HCT116 (cell line): Measurements from ENCODE around the gene HIVEP1. TPM values are rescaled to one million over a fixed set of nuclear protein-coding genes. Genes with fewer than 3 reads are reported as not detected.

ENCODE experiments used
- ATAC-seq: fragments of 200-7000 bp; cut with Tn5 transposase; 2 replicates; pipeline ENCODE4 v1.9.1; 2020; ENCODE audit warnings: mild to moderate bottlenecking, moderate library complexity
- BruUV-seq: library from RNA; stranded (reverse); fragments of 400-500 nt; replicated peaks from 2 replicates; lab custom pipeline; 2021; lab: Mats Ljungman, UMichigan
- CTCF ChIA-PET: fragments of 300-600 bp; sonication (Branson Sonifier 250); formaldehyde crosslinking; loops from one replicate; lab custom pipeline; 2021; ENCODE audit warnings: antibody characterized with exemption; lab: Charles Lee
- POLR2A ChIA-PET: fragments of 300-600, 350-600 bp; sonication (Branson Sonifier 250); formaldehyde crosslinking; loops from one replicate; lab custom pipeline; 2021; ENCODE audit warnings: antibody characterized with exemption; lab: Charles Lee
- RAD21 ChIA-PET, 2 experiments: fragments of 300-600 bp; sonication (Branson Sonifier 250); formaldehyde crosslinking; loops; one replicate each; lab custom pipeline; 2023; ENCODE audit warnings: low total read pairs in 2 of 2; ENCODE audit not compliant: uncharacterized antibody in 2 of 2, unreplicated experiment in 2 of 2, low non-redundant PET in 1 of 2; lab: Charles Lee
- DNase-seq: peaks from one replicate; pipeline ENCODE4 v3.0.0-alpha.2; 2010; ENCODE audit warnings: low read depth, low spot score
- H2AFZ ChIP-seq: fragments of 200-600 bp; shearing (Covaris generic), sonication (generic); 2 replicates; pipeline ENCODE4 v1.6.1; 2017; ENCODE audit warnings: low read depth, mixed run types, mixed read lengths, antibody characterized with exemption, low read length; ENCODE audit not compliant: poor library complexity, severe bottlenecking
- H3K27ac ChIP-seq: 2 replicates; pipeline ENCODE4 v1.5.1; 2012; ENCODE audit warnings: low read depth, low read length
- H3K27me3 ChIP-seq: fragments of 200-600 bp; sonication (generic); 2 replicates; pipeline ENCODE4 v1.6.1; 2016; ENCODE audit warnings: mixed run types, low read length, mixed read lengths; ENCODE audit not compliant: insufficient read depth
- H3K36me3 ChIP-seq, 2 experiments: fragments of 200-500 bp in 1 of 2; fragments of 200-600 bp in 1 of 2; sonication (Bioruptor generic) in 1 of 2; sonication (generic) in 1 of 2; 2 replicates each; pipeline versions ENCODE4 v1.5.1 to v1.6.1; 2014 to 2016; ENCODE audit warnings: low read length in 2 of 2, inconsistent platforms in 1 of 2, mixed read lengths in 1 of 2, mixed run types in 1 of 2; ENCODE audit not compliant: insufficient read depth in 2 of 2, control insufficient read depth in 1 of 2
- H3K4me1 ChIP-seq, 2 experiments: fragments of 200-600 bp in 1 of 2; sonication (generic) in 1 of 2; 2 replicates each; pipeline versions ENCODE4 v1.5.1 to v1.6.1; 2012 to 2017; ENCODE audit warnings: low read length in 2 of 2, inconsistent platforms in 1 of 2, mild to moderate bottlenecking in 1 of 2, mixed read lengths in 1 of 2, mixed run types in 1 of 2, moderate library complexity in 1 of 2; ENCODE audit not compliant: insufficient read depth in 2 of 2, control insufficient read depth in 1 of 2
- H3K4me2 ChIP-seq: fragments of 200-600 bp; sonication (generic); 2 replicates; pipeline ENCODE4 v1.6.1; 2017; ENCODE audit warnings: mixed run types, low read length, mixed read lengths
- H3K4me3 ChIP-seq, 2 experiments: fragments of 200-600 bp in 1 of 2; sonication (generic) in 1 of 2; replicated peaks in 1 of 2; 2 replicates each; pipeline ENCODE4 v1.5.1; 2011 to 2016; ENCODE audit warnings: low read length in 2 of 2, control low read depth in 1 of 2, low read depth in 1 of 2, mild to moderate bottlenecking in 1 of 2, mixed read lengths in 1 of 2, mixed run types in 1 of 2
- H3K79me2 ChIP-seq: fragments of 200-600 bp; sonication (generic); 2 replicates; pipeline ENCODE4 v1.6.1; 2017; ENCODE audit warnings: mild to moderate bottlenecking, mixed run types, low read length, moderate library complexity, mixed read lengths; ENCODE audit not compliant: insufficient read depth
- H3K9ac ChIP-seq: fragments of 200-600 bp; sonication (generic); 2 replicates; pipeline ENCODE4 v1.6.1; 2016; ENCODE audit warnings: low read length, mixed read lengths
- H3K9me2 ChIP-seq: fragments of 200-600 bp; sonication (generic), shearing (Covaris generic); 2 replicates; pipeline ENCODE4 v1.6.1; 2017; ENCODE audit warnings: mixed run types, mild to moderate bottlenecking, moderate library complexity; ENCODE audit not compliant: insufficient read depth
- H3K9me3 ChIP-seq, 2 experiments: fragments of 200-500 bp in 1 of 2; fragments of 200-600 bp in 1 of 2; sonication (Bioruptor generic) in 1 of 2; sonication (generic) in 1 of 2; 2 replicates each; pipeline ENCODE4 v1.6.1; 2014 to 2017; ENCODE audit warnings: low read length in 2 of 2, mixed read lengths in 2 of 2, inconsistent platforms in 1 of 2, low read depth in 1 of 2, mild to moderate bottlenecking in 1 of 2, mixed run types in 1 of 2, moderate library complexity in 1 of 2; ENCODE audit not compliant: control insufficient read depth in 1 of 2, insufficient read depth in 1 of 2
- H4K20me1 ChIP-seq: fragments of 200-600 bp; sonication (generic), shearing (Covaris generic); 2 replicates; pipeline ENCODE4 v1.6.1; 2017; ENCODE audit warnings: mixed run types, mild to moderate bottlenecking, moderate library complexity; ENCODE audit not compliant: insufficient read depth
- EGR1 ChIP-seq: IDR thresholded peaks from 2 replicates; pipeline ENCODE4 v1.6.1; 2012; ENCODE audit warnings: low read depth
- ELF1 ChIP-seq: IDR thresholded peaks from 2 replicates; pipeline ENCODE4 v1.6.1; 2012; ENCODE audit warnings: low read depth, borderline replicate concordance
- EZH2phosphoT487 ChIP-seq: fragments of 200-600 bp; IDR thresholded peaks from 2 replicates; pipeline ENCODE4 v1.6.1; 2018; ENCODE audit warnings: antibody characterized with exemption, borderline replicate concordance
- SIN3A ChIP-seq: IDR thresholded peaks from 2 replicates; pipeline ENCODE4 v1.6.1; 2012; ENCODE audit warnings: low read depth
- TCF7L2 ChIP-seq: IDR thresholded peaks from 2 replicates; pipeline ENCODE4 v1.7.0; 2011; ENCODE audit warnings: borderline replicate concordance, inconsistent platforms; ENCODE audit not compliant: insufficient read depth, insufficient read length; ENCODE audit errors: extremely low read depth
- YY1 ChIP-seq: IDR thresholded peaks from 2 replicates; pipeline ENCODE4 v1.6.1; 2011; ENCODE audit warnings: low read length, low read depth, moderate library complexity, mild to moderate bottlenecking; ENCODE audit not compliant: insufficient replicate concordance; ENCODE audit errors: extremely low read depth
- ZNF274 ChIP-seq: fragments of 200-500 bp; sonication (Bioruptor generic); IDR thresholded peaks from 2 replicates; pipeline ENCODE4 v1.6.1; 2014; ENCODE audit warnings: mild to moderate bottlenecking, low read depth, low read length, inconsistent platforms
- intact Hi-C: fragments of 100-400 bp; cut with micrococcal nuclease; formaldehyde crosslinking; loops from 2 replicates; pipeline ENCODE4 v1.10.0; 2022
- total RNA-seq: library from RNA; stranded (reverse); gene quantifications from one replicate; pipeline ENCODE4 v1.2.1, GENCODE V29; 2021; ENCODE audit not compliant: unreplicated experiment
- TF ChIP-seq, protein P1 (sequence below): IDR thresholded peaks from 2 replicates; pipeline ENCODE4 v1.6.1; 2012
- TF ChIP-seq, protein P2 (sequence below): IDR thresholded peaks from 2 replicates; pipeline ENCODE4 v1.6.1; 2011; ENCODE audit warnings: mild to moderate bottlenecking, low read length, moderate library complexity; ENCODE audit not compliant: insufficient replicate concordance; ENCODE audit errors: extremely low read depth
- TF ChIP-seq, protein P3 (sequence below): IDR thresholded peaks from 2 replicates; pipeline ENCODE4 v1.6.1; 2012

HIVEP1 gene
- total RNA-seq, 1 experiment from 2014 or later = 11.2 TPM

DNA sequence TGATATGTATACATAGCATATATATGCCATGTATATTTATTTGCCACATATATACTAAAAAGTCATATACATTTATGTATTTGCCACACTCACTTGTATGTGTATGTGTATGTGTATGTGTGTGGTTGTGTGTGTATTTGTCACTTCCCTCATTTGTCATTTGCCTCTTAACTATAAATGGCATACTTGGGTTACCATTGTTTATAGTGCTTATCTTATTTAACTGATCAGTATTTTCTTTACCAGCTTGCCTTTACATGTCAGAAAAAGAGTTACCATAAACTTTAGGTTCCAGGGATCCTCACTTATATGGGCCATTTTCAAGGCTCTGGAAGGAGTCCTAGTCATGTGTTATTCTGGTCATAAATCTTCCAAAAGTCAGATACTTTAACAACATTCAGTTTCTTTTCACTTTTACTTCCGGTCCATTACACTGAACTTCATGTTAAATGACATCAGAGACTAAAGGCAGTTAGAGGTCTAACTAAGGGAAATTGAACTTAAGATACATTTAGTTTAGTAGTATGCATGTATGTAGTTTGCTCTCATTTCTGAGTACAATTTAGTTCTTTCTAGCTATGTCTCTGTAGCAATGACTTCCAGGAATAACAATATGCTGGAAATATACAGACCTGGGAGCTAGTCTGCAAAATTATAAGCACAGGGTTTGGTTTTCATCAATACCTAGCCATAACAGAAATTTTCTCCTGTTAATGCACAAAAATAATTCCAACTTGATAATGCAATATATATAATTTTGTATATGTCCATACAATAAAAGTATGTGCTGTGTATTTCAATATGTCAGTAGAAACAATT is 33.7 kb upstream of the HIVEP1 start:
- ChIA-PET RAD21 (no interaction called here), CTCF (no interaction called here), POLR2A (no interaction called here)
- Histone ChIP-seq H3K27ac (no peak overlapping the region), H3K4me1 (no peaks in the 10 kb centered on the region), H3K79me2 (no peaks in the 10 kb centered on the region), H2AFZ (no peak overlapping the region), H3K9me2 (no peaks in the 10 kb centered on the region), H3K36me3 (no peaks in the 10 kb centered on the region), H3K9ac (no peak overlapping the region), H4K20me1 (no peaks in the 10 kb centered on the region), H3K9me3 (no peaks in the 10 kb centered on the region), H3K27me3 (no peaks in the 10 kb centered on the region), H3K4me3 (no peak overlapping the region), H3K4me2 (no peak overlapping the region)
- DNase-seq = no peak
- intact Hi-C loops = no loop called here
- ATAC-seq = no peak
- TF ChIP-seq EGR1 = no peak
- TF ChIP-seq, protein P1, sequence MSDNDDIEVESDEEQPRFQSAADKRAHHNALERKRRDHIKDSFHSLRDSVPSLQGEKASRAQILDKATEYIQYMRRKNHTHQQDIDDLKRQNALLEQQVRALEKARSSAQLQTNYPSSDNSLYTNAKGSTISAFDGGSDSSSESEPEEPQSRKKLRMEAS = no peak
- TF ChIP-seq ZNF274 = no peak
- no peak for TF ChIP-seq SIN3A
- TF ChIP-seq YY1 = no peak
- TF ChIP-seq, protein P2, sequence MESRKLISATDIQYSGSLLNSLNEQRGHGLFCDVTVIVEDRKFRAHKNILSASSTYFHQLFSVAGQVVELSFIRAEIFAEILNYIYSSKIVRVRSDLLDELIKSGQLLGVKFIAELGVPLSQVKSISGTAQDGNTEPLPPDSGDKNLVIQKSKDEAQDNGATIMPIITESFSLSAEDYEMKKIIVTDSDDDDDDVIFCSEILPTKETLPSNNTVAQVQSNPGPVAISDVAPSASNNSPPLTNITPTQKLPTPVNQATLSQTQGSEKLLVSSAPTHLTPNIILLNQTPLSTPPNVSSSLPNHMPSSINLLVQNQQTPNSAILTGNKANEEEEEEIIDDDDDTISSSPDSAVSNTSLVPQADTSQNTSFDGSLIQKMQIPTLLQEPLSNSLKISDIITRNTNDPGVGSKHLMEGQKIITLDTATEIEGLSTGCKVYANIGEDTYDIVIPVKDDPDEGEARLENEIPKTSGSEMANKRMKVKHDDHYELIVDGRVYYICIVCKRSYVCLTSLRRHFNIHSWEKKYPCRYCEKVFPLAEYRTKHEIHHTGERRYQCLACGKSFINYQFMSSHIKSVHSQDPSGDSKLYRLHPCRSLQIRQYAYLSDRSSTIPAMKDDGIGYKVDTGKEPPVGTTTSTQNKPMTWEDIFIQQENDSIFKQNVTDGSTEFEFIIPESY = no peak
- TF ChIP-seq, protein P3, sequence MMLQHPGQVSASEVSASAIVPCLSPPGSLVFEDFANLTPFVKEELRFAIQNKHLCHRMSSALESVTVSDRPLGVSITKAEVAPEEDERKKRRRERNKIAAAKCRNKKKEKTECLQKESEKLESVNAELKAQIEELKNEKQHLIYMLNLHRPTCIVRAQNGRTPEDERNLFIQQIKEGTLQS = no peak
- no peak for TF ChIP-seq ELF1
- TF ChIP-seq TCF7L2 = no peak
- no peak for TF ChIP-seq EZH2phosphoT487
- BruUV-seq = no TSS peak
